Left lung (tissue), 10 donors: ENCODE results near the gene MMGT1. TPM values are rescaled to one million over a fixed set of nuclear protein-coding genes. Genes with fewer than 3 reads are reported as not detected.

Experiments
- ATAC-seq: fragments of 200-7000 bp; cut with Tn5 transposase; one replicate; pipeline ENCODE4 v1.9.1; 2020; ENCODE audit warnings: moderate library complexity
- DNase-seq, 4 donors: peaks; one replicate each; pipeline ENCODE4 v3.0.0-alpha.2; 2013 to 2020
- H3K27ac ChIP-seq, 2 donors: fragments of 200-600 bp; sonication (generic) in 1 of 2; one replicate each; pipeline versions ENCODE4 v1.5.0 to v1.8.0; 2020 to 2021
- H3K27me3 ChIP-seq, 2 donors: fragments of 200-600 bp; sonication (generic) in 1 of 2; one replicate each; pipeline versions ENCODE4 v1.5.0 to v1.8.0; 2020 to 2021
- H3K36me3 ChIP-seq, 2 donors: fragments of 200-600 bp; sonication (generic) in 1 of 2; one replicate each; pipeline versions ENCODE4 v1.5.0 to v1.8.0; 2020 to 2021
- H3K4me1 ChIP-seq, 2 donors: fragments of 200-600 bp; one replicate each; pipeline ENCODE4 v1.8.0; 2021
- H3K4me3 ChIP-seq, 2 donors: fragments of 200-600 bp; sonication (generic) in 1 of 2; one replicate each; pipeline versions ENCODE4 v1.5.0 to v1.8.0; 2020 to 2021; ENCODE audit warnings: mild to moderate bottlenecking in 1 of 2
- H3K9me3 ChIP-seq, 2 donors: fragments of 200-600 bp; sonication (generic) in 1 of 2; one replicate each; pipeline versions ENCODE4 v1.5.0 to v1.8.0; 2020 to 2021
- CTCF ChIP-seq, 2 donors: fragments of 200-600 bp; sonication (generic) in 1 of 2; IDR thresholded peaks; one replicate each; pipeline versions ENCODE4 v1.5.0 to v1.8.0; 2021; ENCODE audit warnings: antibody characterized with exemption in 2 of 2
- intact Hi-C, 2 donors: fragments of 100-400 bp; cut with DNase I; formaldehyde crosslinking; loops; one replicate each; pipeline versions ENCODE4 v1.11.2 to v1.14.2; 2022
- polyA plus RNA-seq, 6 donors: library from polyadenylated mRNA; unstranded; fragments of 120-200 nt; gene quantifications; one replicate each; pipeline ENCODE4 v1.2.1, GENCODE V29; 2013; ENCODE audit not compliant: insufficient read length in 6 of 6
- total RNA-seq, 2 donors: library from RNA; stranded (reverse); fragmentation: NEBNext Ultra II Directional; extraction: Animal tissue kit (Norgen Biotek cat#: 25700); gene quantifications; one replicate each; pipeline ENCODE4 v1.2.1, GENCODE V29; 2021
- donor health status: DM: no; HTN: yes; CAD: no.
- donor health status: DM: no; HTN: no; CAD: no.

MMGT1 gene
- total and polyA plus RNA-seq, 8 donors, result 25.4 to 32.0 (median 29.4) TPM

- no peak for DNase-seq
- no peak for TF ChIP-seq CTCF (IDR thresholded peaks at IDR 0.05)
- intact Hi-C loops, result no loop called here
Measured at GRCh38 chrX:136016881-136017280, 43.1 kb upstream of the MMGT1 start.

GRCh38 chrX:136015016-136015415, 41.2 kb upstream of the MMGT1 start:
- no peak overlapping the region for H3K4me3 ChIP-seq
- no peaks in the 10 kb centered on the region for H3K9me3 ChIP-seq
- H3K4me1 ChIP-seq, result no peaks in the 10 kb centered on the region
- TF ChIP-seq CTCF (IDR thresholded peaks at IDR 0.05), result no peak
- H3K27ac ChIP-seq, result no peak overlapping the region
- ATAC-seq (no peak), DNase-seq (no peak)
- H3K36me3 ChIP-seq, result peaks cover 0 to 26% of the 10 kb centered on the region in 2 donors
- intact Hi-C loops, result no loop called here
- H3K27me3 ChIP-seq, result no peaks in the 10 kb centered on the region

More at GRCh38 chrX:136016881-136017280, 43.1 kb upstream of the MMGT1 start:
- Histone ChIP-seq H3K9me3 (no peaks in the 10 kb centered on the region), H3K27ac (no peak overlapping the region), H3K4me3 (no peak overlapping the region), H3K4me1 (no peaks in the 10 kb centered on the region), H3K36me3 (peaks cover 0 to 33% of the 10 kb centered on the region in 2 donors), H3K27me3 (no peaks in the 10 kb centered on the region)
- no peak for ATAC-seq

- intact Hi-C loops, result no loop called here
- no peak overlapping the region for H3K27ac ChIP-seq
- H3K27me3 ChIP-seq, result no peaks in the 10 kb centered on the region
- H3K9me3 ChIP-seq, result no peaks in the 10 kb centered on the region
- DNase-seq (no peak), ATAC-seq (no peak)
- no peak overlapping the region for H3K4me3 ChIP-seq
- peaks cover 4 to 10% of the 10 kb centered on the region in 2 donors for H3K4me1 ChIP-seq
- no peaks in the 10 kb centered on the region for H3K36me3 ChIP-seq
- TF ChIP-seq CTCF (IDR thresholded peaks at IDR 0.05), result no peak
Measured at GRCh38 chrX:135988245-135988644, 14.5 kb upstream of the MMGT1 start.

- no peaks in the 10 kb centered on the region for H3K36me3 ChIP-seq
- intact Hi-C loops, result no loop called here
- peaks cover 4 to 18% of the 10 kb centered on the region in 2 donors for H3K4me1 ChIP-seq
- no peaks in the 10 kb centered on the region for H3K9me3 ChIP-seq
- DNase-seq (no peak), ATAC-seq (no peak)
- peak overlapping the region; percentile 52 to 65 for H3K4me3 ChIP-seq
- no peaks in the 10 kb centered on the region for H3K27me3 ChIP-seq
- peak overlapping the region; percentile 63 to 73 for H3K27ac ChIP-seq
- TF ChIP-seq CTCF (IDR thresholded peaks at IDR 0.05), result no peak
Measured at GRCh38 chrX:135985973-135986310, 12.2 kb upstream of the MMGT1 start.

- Histone ChIP-seq H3K4me3 (peak within 1 kb of the TSS; percentile 52 to 65), H3K4me1 (peaks cover 4 to 18% of the 10 kb centered on the region in 2 donors), H3K27me3 (no peaks in the 10 kb centered on the region), H3K36me3 (no peaks in the 10 kb centered on the region), H3K27ac (peak within 1 kb of the TSS; percentile 63 to 73), H3K9me3 (no peaks in the 10 kb centered on the region)
- intact Hi-C loops, result no loop called here
- TF ChIP-seq CTCF (IDR thresholded peaks at IDR 0.05), result no peak
- DNase-seq (peak; percentile 60 to 93 (median 78)), ATAC-seq (peak; percentile 98)
Measured at GRCh38 chrX:135985157-135985972, 11.6 kb upstream of the MMGT1 start, which contains the start of gene SLC9A6. Gene SLC9A6, plus strand, starts transcription at chrX:135985435. Its CDS starts 224 bp downstream, at chrX:135985659.
